Mucosa of rectum (tissue), 2 donors: ENCODE measurements around the gene RPS6KA2.

Source experiments
- H3K27ac ChIP-seq, 2 donors: one replicate each; pipeline ENCODE4 v1.7.0; 2013; ENCODE audit warnings: inconsistent platforms in 2 of 2, low read depth in 2 of 2, low read length in 2 of 2
- H3K27me3 ChIP-seq, 2 donors: one replicate each; pipeline ENCODE4 v1.7.0; 2013; ENCODE audit warnings: low read length in 2 of 2; ENCODE audit not compliant: control insufficient read depth in 2 of 2, insufficient read depth in 2 of 2
- H3K36me3 ChIP-seq, 2 donors: one replicate each; pipeline ENCODE4 v1.7.0; 2013; ENCODE audit warnings: low read length in 2 of 2; ENCODE audit not compliant: control insufficient read depth in 2 of 2, insufficient read depth in 2 of 2
- H3K4me1 ChIP-seq, 2 donors: one replicate each; pipeline ENCODE4 v1.7.0; 2013; ENCODE audit warnings: low read length in 2 of 2, mild to moderate bottlenecking in 1 of 2; ENCODE audit not compliant: control insufficient read depth in 2 of 2, insufficient read depth in 2 of 2
- H3K4me3 ChIP-seq, 2 donors: one replicate each; pipeline ENCODE4 v1.7.0; 2013; ENCODE audit warnings: low read length in 2 of 2
- H3K9ac ChIP-seq, 2 donors: one replicate each; pipeline ENCODE4 v1.7.0; 2013; ENCODE audit warnings: low read length in 2 of 2, low read depth in 1 of 2, mild to moderate bottlenecking in 1 of 2
- H3K9me3 ChIP-seq, 2 donors: one replicate each; pipeline ENCODE4 v1.7.0; 2013; ENCODE audit warnings: low read length in 2 of 2; ENCODE audit not compliant: control insufficient read depth in 2 of 2
- donor health status: healthy.
- donor health status: Normal muscosa, but diverticular disease.

RPS6KA2 gene

DNA sequence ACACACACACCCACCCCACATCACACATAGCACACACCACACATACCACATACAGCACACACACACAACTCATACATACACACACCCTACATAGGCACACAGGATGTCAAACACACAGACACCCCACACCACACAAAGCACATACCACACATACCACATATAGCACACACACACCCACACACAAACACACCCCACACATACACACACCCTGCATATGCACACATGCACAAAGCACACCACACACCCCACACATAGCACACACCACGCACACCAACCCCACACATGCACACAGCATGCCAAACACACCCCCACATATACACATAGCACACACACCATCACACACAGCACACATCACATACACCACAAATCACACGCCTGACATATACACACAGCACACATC, 119.7 kb downstream of the RPS6KA2 start:
- H3K4me1 ChIP-seq = no peaks in the 10 kb centered on the region
- peaks cover 0 to 3% of the 10 kb centered on the region in 2 donors for H3K36me3 ChIP-seq
- H3K9ac ChIP-seq = no peak overlapping the region
- no peak overlapping the region for H3K27ac ChIP-seq
- H3K9me3 ChIP-seq = no peaks in the 10 kb centered on the region
- no peaks in the 10 kb centered on the region for H3K27me3 ChIP-seq
- no peak overlapping the region for H3K4me3 ChIP-seq

DNA sequence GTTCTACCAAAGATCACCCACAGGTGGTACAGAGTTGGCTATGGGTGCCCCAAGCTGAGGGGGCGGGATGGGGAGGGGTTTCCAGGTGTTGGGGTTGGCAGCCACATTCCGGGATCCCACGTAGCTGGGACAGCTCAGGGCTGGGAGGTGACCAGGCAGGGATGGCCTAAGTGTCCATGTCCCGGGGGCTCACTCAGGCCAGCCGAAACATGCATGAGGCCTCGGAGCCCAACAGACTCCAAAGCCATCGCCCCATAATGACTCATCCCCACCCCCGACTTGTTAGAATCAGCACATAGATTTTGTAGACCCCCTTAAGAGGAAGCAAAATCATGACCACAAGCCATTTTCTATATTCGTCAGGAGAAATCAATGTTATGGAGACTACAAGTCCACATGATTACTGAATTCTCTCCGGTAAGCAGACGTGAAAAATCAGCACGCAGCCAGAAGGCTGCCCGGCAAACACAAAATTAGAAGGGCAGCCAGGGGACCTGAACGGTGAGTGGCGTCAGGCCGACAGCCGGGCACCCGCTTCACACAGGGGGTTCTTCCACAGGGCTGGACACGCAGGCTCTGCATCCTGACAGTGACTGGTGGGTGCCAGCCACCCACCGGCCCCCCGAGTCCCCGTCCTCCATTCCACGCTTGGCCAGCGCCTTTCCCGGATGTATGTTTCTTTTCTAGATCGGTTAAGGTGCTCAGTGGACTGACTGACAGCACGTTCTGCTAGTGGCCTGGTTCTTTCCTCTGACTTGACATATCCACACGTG, 121.7 kb downstream of the RPS6KA2 start:
- no peaks in the 10 kb centered on the region for H3K4me1 ChIP-seq
- H3K4me3 ChIP-seq = no peak overlapping the region
- H3K9me3 ChIP-seq = no peaks in the 10 kb centered on the region
- no peak overlapping the region for H3K9ac ChIP-seq
- H3K27ac ChIP-seq = no peak overlapping the region
- peaks cover 0 to 4% of the 10 kb centered on the region in 2 donors for H3K36me3 ChIP-seq
- no peaks in the 10 kb centered on the region for H3K27me3 ChIP-seq

DNA sequence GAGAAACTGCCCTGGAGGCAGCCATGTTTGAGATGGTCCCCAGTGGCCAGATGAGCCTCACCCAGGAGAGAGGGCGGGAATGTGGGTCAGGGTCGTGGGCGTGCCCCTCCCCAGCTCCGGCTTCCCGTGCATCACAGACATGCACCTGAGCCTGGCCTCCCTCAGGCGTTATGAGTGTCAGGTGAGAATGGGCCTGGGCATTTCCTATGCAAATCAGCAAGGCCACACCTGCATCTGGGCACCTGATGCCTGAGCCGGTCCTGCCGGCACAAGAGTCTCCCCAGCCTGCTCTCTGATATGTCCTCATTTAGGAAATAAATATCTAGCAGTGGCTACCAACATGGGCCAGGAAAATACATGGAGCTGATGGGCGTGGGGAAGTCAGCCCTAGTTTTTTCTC, 123.0 kb downstream of the RPS6KA2 start:
- no peak overlapping the region for H3K27ac ChIP-seq
- no peak overlapping the region for H3K9ac ChIP-seq
- peaks cover 0 to 4% of the 10 kb centered on the region in 2 donors for H3K36me3 ChIP-seq

DNA sequence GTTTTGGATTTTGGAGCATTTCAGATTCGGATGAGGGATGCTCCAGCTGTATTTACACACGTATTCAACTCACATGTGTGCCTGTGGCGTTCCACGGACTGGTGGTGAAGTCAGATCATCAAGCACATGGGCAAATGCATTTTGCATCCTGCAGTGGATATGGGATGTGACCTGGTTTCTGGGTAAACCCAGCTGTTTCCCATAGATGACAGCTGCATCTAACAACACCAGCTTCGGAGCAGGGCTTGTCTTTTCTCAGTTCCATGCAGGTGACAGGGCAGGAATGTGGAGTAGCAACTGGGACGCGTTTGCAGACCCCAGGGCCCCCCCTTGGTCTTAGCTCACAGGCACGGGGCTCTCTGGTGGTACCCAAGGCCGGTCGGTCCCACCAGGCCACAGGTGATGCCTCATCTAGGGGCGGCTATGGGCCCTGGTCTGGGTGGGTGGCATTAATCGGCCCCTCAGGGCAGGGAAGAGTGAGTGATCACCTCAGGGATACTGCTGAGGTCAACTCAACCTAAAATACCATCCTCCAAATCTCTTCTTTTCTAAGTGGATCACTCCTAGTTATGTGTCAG, 123.8 kb downstream of the RPS6KA2 start:
- peaks cover 0 to 4% of the 10 kb centered on the region in 2 donors for H3K36me3 ChIP-seq
- no peak overlapping the region for H3K27ac ChIP-seq
- H3K4me3 ChIP-seq = no peak overlapping the region
- H3K9ac ChIP-seq = no peak overlapping the region
- H3K4me1 ChIP-seq = no peaks in the 10 kb centered on the region
- H3K9me3 ChIP-seq = no peaks in the 10 kb centered on the region
- H3K27me3 ChIP-seq = no peaks in the 10 kb centered on the region

More for the DNA sequence above, 123.0 kb downstream of the RPS6KA2 start:
- Histone ChIP-seq H3K4me1 (no peaks in the 10 kb centered on the region), H3K9me3 (no peaks in the 10 kb centered on the region), H3K27me3 (no peaks in the 10 kb centered on the region), H3K4me3 (no peak overlapping the region)

DNA sequence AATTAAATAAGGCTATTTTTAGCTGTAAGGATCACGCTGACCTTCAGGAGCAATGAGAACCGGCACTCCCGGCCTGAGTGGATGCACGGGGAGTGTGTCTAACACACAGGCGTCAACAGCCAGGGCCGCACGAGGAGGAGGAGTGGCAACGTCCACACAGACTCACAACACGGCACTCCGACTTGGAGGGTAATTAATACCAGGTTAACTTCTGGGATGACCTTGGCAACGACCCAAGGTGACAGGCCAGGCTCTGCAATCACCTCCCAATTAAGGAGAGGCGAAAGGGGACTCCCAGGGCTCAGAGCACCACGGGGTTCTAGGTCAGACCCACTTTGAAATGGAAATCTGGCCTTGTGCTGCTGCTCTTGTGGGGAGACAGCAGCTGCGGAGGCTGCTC, 124.6 kb downstream of the RPS6KA2 start:
- no peak overlapping the region for H3K9ac ChIP-seq
- H3K27me3 ChIP-seq = no peaks in the 10 kb centered on the region
- H3K36me3 ChIP-seq = peaks cover 0 to 4% of the 10 kb centered on the region in 2 donors
- H3K4me1 ChIP-seq = no peaks in the 10 kb centered on the region
- H3K4me3 ChIP-seq = no peak overlapping the region
- H3K27ac ChIP-seq = no peak overlapping the region
- no peaks in the 10 kb centered on the region for H3K9me3 ChIP-seq

DNA sequence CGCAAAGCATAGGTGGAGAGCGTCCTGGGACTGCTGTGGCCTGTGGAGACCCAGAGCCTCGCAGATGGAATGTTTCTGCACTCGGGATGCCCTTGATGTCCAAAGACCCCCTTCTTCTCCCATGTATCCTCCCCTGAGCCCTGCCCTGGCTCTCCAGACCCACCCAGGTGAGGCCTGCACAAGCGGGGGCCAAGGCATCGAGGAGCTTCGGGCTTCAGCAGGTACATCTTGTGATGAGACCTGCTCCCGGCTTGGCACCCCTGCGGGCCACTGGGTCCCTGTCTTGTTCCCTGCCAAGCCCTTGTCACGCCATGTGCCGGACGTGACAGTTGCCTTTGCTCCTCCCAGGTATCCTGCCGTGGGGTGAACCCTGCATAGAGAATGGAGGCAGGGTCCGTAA, 125.8 kb downstream of the RPS6KA2 start:
- Histone ChIP-seq H3K4me3 (no peak overlapping the region), H3K27me3 (no peaks in the 10 kb centered on the region), H3K27ac (no peak overlapping the region), H3K36me3 (peaks cover 0 to 4% of the 10 kb centered on the region in 2 donors), H3K9me3 (no peaks in the 10 kb centered on the region), H3K9ac (no peak overlapping the region), H3K4me1 (no peaks in the 10 kb centered on the region)

DNA sequence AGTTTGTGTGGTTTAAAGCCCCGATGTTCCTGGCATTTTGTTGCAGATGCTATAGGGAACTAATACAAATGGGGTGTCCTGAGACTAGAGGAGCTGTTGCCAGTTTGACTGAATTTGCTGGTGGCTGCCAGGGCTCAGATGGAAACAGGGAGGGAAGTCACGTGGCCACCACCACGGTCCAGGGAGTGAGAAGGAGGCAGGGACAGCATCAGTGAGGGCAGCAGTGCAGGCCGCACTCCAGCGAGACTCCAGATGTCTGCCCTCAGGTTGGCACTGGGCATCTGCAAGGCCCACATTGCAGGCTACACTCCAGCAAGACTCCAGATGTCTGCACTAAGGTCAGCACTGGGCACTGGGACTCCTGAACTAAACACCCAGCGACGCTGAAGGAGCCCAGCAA, 126.8 kb downstream of the RPS6KA2 start:
- Histone ChIP-seq H3K27ac (no peak overlapping the region), H3K27me3 (no peaks in the 10 kb centered on the region), H3K9me3 (no peaks in the 10 kb centered on the region), H3K36me3 (peaks cover 0 to 4% of the 10 kb centered on the region in 2 donors), H3K4me1 (no peaks in the 10 kb centered on the region), H3K9ac (no peak overlapping the region), H3K4me3 (no peak overlapping the region)

DNA sequence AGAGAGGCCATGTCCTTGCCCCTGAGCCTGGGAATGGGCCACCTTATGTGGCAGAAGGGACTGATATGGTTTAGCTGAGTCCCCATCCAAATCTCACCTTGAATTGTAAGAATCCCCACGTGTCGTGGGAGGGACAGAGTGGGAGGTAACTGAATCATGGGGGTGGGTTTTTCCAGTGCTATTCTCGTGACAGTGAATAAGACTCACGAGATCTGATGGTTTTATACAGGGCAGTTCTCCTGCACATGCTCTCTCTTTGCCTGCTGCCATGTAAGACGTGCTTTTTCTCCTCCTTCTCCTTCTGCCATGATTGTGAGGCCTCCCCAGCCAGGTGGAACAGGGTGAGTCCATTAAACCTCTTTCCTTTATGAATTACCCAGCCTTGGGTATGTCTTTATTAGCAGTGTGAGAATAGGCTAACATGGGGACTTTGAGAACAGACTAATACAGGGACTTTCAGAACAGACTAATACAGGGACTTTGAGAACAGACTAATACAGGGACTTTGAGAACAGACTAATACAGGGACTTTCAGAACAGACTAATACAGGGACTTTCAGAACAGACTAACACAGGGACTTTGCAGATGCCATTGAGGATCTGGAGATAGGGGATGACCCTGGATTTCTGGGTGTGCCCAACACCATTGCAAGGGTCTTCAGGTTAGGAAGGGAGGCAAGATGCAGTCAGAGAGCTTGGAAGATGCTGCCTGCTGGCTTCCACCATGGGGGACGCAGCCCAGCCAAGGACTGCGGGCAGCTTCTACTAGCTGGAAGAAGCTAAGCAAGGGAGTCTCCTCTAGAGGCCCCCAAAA, 127.5 kb downstream of the RPS6KA2 start:
- Histone ChIP-seq H3K36me3 (peaks cover 0 to 4% of the 10 kb centered on the region in 2 donors), H3K27ac (no peak overlapping the region), H3K9me3 (no peaks in the 10 kb centered on the region), H3K4me1 (no peaks in the 10 kb centered on the region), H3K27me3 (no peaks in the 10 kb centered on the region), H3K4me3 (no peak overlapping the region), H3K9ac (no peak overlapping the region)

DNA sequence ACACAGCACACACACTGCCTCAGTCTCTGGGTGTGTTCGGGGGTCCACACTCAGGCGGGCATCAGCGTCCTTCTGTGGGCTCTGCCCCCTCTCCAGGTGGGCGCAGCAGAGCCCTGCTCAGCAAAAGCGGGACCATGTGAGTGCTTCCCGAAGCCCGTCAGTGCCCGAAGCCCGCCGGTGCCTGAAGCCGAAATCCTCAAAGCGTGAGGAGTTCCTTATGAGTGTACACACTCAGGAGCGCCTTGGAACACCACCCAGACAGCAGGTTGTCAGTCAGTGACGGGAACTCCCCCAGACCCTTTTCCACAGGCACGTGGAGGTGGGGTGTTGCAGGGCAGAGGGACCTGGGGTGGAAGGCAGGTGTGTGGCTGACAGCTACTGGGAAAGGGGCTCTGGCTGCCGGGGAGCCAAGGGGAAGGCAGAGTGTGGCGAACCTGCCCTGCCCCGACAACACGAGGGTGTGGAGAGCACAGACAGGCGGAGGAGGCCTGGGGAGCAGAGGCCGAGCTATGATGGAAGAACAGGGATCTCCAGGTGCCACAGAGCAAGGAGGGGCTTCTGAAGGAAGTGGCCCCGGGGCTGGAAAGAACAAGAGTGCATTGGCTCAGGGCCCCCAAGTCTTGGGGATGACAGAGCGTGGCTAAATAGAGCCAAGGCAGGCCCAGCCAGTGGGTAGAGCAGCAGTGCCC, 128.2 kb downstream of the RPS6KA2 start:
- Histone ChIP-seq H3K4me1 (no peaks in the 10 kb centered on the region), H3K36me3 (peaks cover 0 to 4% of the 10 kb centered on the region in 2 donors), H3K9ac (no peak overlapping the region), H3K9me3 (no peaks in the 10 kb centered on the region), H3K27me3 (no peaks in the 10 kb centered on the region), H3K27ac (no peak overlapping the region), H3K4me3 (no peak overlapping the region)
